Measurements from ENCODE around the gene ZNF892. TPM values are rescaled to one million over a fixed set of nuclear protein-coding genes. Genes with fewer than 3 reads are reported as not detected.

The ZNF892 gene
- total and polyA plus RNA-seq, 4 donors = 0.17 to 2.2 (median 1.3) TPM; not detected in 1

DNA sequence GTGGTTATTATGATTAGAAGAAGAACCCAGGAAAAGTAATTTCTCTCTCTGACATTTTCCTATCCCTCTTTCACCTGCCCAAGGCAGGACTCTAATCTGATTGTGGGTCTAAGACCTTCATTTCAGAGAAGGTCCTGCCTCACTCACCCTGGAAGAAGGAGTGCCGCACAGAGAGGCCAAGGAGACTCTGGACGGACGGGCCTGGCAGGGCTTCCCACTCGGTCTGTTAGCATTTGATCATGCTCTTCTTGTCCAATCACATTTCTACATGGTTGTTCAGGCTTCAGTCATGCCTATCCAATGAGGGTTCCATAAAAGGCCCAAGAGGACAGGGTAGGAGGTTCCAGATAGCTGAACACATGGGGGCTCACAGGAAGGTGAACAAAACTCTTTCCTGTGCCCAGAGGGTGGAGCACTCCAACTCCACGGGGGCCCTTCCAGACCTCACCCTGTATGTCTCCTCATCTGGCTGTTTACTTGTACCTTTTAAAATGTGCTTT is 27.0 kb downstream of the ZNF892 start:
- no peak for DNase-seq (ENCODE audit: low spot score)
- no peak overlapping the region for H3K27ac ChIP-seq (ENCODE audit: low read depth in 1 of 2, low read length in 2 of 2)

GRCh38 chr2:95234816-95235215 is 27.5 kb downstream of the ZNF892 start:
- peaks cover 0 to 4% (median 0%) of the 10 kb centered on the region in 4 donors for H3K9me3 ChIP-seq (ENCODE audit: control insufficient read depth in 4 of 4, low read length in 3 of 4)
- WGBS = 97% methylated on average over 3 of the region's 3 CpGs
- H3K4me1 ChIP-seq (ENCODE audit: control insufficient read depth in 4 of 4, insufficient read depth in 4 of 4, low read length in 3 of 4) = no peaks in the 10 kb centered on the region
- no peak for DNase-seq (ENCODE audit: low spot score)
- no peaks in the 10 kb centered on the region for H3K27me3 ChIP-seq (ENCODE audit: control insufficient read depth in 4 of 4, insufficient read depth in 4 of 4, low read length in 3 of 4)
- no peaks in the 10 kb centered on the region for H3K36me3 ChIP-seq (ENCODE audit: control insufficient read depth in 4 of 4, insufficient read depth in 3 of 4, low read depth in 1 of 4, low read length in 3 of 4)
- no peak overlapping the region for H3K27ac ChIP-seq (ENCODE audit: low read depth in 1 of 2, low read length in 2 of 2)
- TF ChIP-seq YY1 (IDR thresholded peaks at IDR 0.05) (no peak), RXRA (IDR thresholded peaks at IDR 0.05) (no peak), CTCF (IDR thresholded peaks at IDR 0.05; ENCODE audit: low read depth, low read length, missing input control) (no peak), ATF3 (IDR thresholded peaks at IDR 0.05) (no peak), TAF1 (conservative IDR thresholded peaks at IDR 0.05) (no peak), RAD21 (IDR thresholded peaks at IDR 0.05) (no peak), JUND (IDR thresholded peaks at IDR 0.05) (no peak), HNF4A (conservative IDR thresholded peaks at IDR 0.05) (no peak), HNF4G (IDR thresholded peaks at IDR 0.05) (no peak), GABPA (IDR thresholded peaks at IDR 0.05 in 1 of 2, conservative IDR thresholded peaks at IDR 0.05 in 1 of 2) (no peak), EGR1 (IDR thresholded peaks at IDR 0.05; ENCODE audit: low read depth in 2 of 2) (no peak), SP1 (IDR thresholded peaks at IDR 0.05) (no peak)
- TF ChIP-seq, protein P1, sequence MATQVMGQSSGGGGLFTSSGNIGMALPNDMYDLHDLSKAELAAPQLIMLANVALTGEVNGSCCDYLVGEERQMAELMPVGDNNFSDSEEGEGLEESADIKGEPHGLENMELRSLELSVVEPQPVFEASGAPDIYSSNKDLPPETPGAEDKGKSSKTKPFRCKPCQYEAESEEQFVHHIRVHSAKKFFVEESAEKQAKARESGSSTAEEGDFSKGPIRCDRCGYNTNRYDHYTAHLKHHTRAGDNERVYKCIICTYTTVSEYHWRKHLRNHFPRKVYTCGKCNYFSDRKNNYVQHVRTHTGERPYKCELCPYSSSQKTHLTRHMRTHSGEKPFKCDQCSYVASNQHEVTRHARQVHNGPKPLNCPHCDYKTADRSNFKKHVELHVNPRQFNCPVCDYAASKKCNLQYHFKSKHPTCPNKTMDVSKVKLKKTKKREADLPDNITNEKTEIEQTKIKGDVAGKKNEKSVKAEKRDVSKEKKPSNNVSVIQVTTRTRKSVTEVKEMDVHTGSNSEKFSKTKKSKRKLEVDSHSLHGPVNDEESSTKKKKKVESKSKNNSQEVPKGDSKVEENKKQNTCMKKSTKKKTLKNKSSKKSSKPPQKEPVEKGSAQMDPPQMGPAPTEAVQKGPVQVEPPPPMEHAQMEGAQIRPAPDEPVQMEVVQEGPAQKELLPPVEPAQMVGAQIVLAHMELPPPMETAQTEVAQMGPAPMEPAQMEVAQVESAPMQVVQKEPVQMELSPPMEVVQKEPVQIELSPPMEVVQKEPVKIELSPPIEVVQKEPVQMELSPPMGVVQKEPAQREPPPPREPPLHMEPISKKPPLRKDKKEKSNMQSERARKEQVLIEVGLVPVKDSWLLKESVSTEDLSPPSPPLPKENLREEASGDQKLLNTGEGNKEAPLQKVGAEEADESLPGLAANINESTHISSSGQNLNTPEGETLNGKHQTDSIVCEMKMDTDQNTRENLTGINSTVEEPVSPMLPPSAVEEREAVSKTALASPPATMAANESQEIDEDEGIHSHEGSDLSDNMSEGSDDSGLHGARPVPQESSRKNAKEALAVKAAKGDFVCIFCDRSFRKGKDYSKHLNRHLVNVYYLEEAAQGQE (IDR thresholded peaks at IDR 0.05) = no peak
- TF ChIP-seq, protein P2, sequence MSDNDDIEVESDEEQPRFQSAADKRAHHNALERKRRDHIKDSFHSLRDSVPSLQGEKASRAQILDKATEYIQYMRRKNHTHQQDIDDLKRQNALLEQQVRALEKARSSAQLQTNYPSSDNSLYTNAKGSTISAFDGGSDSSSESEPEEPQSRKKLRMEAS (IDR thresholded peaks at IDR 0.05) = no peak
- no peak overlapping the region for H3K4me3 ChIP-seq (ENCODE audit: low read depth in 1 of 3, low read length in 3 of 3)
- H3K9ac ChIP-seq (ENCODE audit: low read depth in 1 of 2, low read length in 2 of 2) = no peak overlapping the region

More for the DNA sequence above, 27.0 kb downstream of the ZNF892 start:
- no peak for TF ChIP-seq HNF4G (IDR thresholded peaks at IDR 0.05)
- TF ChIP-seq, protein P2 (IDR thresholded peaks at IDR 0.05) = no peak
- no peak for TF ChIP-seq CTCF (IDR thresholded peaks at IDR 0.05; ENCODE audit: low read depth, low read length, missing input control)
- TF ChIP-seq EGR1 (IDR thresholded peaks at IDR 0.05; ENCODE audit: low read depth in 2 of 2) = no peak
- TF ChIP-seq HNF4A (conservative IDR thresholded peaks at IDR 0.05) = no peak
- TF ChIP-seq SP1 (IDR thresholded peaks at IDR 0.05) = no peak
- H3K9ac ChIP-seq (ENCODE audit: low read depth in 1 of 2, low read length in 2 of 2) = no peak overlapping the region
- no peak overlapping the region for H3K4me3 ChIP-seq (ENCODE audit: low read depth in 1 of 3, low read length in 3 of 3)
- 90% methylated on average over 5 of the region's 5 CpGs for WGBS
- H3K27me3 ChIP-seq (ENCODE audit: control insufficient read depth in 4 of 4, insufficient read depth in 4 of 4, low read length in 3 of 4) = no peaks in the 10 kb centered on the region
- H3K9me3 ChIP-seq (ENCODE audit: control insufficient read depth in 4 of 4, low read length in 3 of 4) = peaks cover 0 to 4% (median 0%) of the 10 kb centered on the region in 4 donors
- no peaks in the 10 kb centered on the region for H3K4me1 ChIP-seq (ENCODE audit: control insufficient read depth in 4 of 4, insufficient read depth in 4 of 4, low read length in 3 of 4)
- H3K36me3 ChIP-seq (ENCODE audit: control insufficient read depth in 4 of 4, insufficient read depth in 3 of 4, low read depth in 1 of 4, low read length in 3 of 4) = no peaks in the 10 kb centered on the region

Data from liver (tissue), 9 donors.